GM19025 (cell line): ENCODE data around the gene ATP1A4.
"Not testable (repeated sequence)": the region's sequence is repeated elsewhere in the genome, so short reads cannot be mapped to it uniquely, and the experiment has no call there.

Experiments used
- ATAC-seq: cut with Tn5 transposase; IDR thresholded peaks from one replicate; pipeline ENCODE4 v1.9.1; 2021; ENCODE audit warnings: mild to moderate bottlenecking, low read depth, moderate library complexity; ENCODE audit not compliant: unreplicated experiment

Gene ATP1A4

DNA sequence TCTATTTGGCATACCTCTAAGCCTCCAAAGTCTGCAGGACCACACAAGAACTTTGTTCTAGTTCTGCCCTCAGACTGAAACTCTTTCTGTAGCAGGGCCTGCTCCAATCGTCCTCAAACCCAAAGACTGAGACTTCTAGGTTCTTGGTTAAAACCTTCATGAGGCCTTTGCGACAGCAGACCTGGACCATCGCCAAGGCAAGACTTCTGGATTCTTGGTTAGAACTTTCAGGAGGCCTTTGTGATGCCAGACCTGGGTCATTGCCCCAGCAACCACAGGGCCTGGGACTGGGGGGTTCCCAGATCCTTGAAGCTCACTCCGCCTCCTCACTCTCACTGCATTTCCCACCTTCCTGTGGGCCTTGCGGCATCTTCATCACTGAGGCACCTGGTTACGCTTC lies at the start of gene ATP1A4:
TSS of gene ATP1A4 (plus strand) at position 301 of the 400 bp plus-strand sequence. CDS start 438 bp downstream, outside the sequence.
- ATAC-seq: no peak

GRCh38 chr1:160101717-160102522 lies 49.5 kb upstream of the ATP1A4 start:
- no peak for ATAC-seq

DNA sequence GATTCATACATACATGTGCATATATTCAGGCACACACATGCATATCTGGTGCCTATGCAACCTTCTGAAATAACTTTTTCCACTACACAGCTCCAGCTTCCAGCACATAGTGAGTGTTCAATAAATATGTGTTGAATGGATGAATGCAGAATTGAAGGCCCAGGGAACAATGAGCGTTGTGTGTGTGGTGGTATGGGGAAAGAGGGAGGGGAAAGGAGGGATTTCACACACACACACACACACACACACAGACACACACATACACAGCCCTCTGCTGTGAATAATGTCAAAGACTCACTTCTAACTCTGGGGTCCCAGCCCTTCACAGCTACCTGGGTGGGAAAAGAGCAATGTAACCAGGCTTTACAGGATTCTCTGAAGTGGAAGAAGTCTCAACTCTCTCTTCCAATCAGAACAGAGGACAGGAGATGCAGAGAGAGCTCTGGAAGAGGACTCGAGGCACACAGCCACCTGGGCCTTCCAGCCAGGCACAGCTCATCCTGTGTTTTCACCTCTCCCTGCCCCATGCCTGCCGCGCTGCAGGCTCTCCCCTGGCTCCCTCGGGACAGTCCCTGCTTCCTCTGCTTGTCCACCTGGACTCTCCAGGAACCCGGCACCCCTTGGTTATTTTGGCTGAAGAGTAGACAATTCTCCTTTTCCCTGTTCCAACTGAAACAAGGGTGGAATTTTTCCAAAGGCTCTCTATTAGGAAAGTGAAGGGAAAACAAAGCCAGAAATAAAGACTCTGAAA lies 47.6 kb upstream of the ATP1A4 start:
- ATAC-seq: no peak

DNA sequence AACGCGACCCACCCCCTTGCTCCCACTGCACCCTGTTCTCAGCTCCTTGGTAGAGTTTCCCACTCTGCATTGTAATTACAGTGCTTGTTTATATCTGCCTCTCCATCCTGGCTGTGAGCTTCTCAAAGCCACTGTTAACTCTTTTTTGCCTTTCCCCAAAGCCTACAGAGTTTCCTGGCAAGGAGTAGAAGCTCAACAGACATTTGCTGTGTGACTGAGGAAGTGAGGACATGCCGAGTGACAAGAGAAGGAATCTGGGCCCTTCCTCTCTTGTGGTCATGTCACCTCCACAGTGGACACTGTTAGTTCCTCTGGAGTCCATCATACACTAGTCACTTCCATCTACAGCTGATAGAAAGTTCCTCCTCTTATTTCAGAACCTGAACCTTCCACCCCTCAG lies 46.9 kb upstream of the ATP1A4 start:
- ATAC-seq: no peak

GRCh38 chr1:160105155-160105554 lies 46.2 kb upstream of the ATP1A4 start:
- ATAC-seq: no peak

DNA sequence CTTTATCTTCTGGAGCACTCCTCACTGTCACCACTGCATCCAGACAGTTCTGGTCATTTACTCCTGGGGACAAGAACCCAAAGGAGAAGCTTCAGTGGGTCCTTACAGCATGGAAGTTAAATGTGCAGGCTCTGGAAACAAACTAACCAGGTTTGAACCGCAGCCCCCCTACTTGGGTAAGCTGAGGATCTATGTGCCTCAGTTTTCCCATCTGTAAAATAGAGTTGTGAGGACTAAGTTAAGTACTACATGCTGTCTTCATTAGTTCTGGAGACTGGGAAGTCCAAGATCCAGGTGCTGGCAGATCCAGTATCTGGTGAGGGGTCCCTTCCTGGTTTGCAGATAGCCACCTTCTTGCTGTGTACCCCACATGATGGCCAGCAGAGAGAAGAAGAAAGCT lies 43.9 kb upstream of the ATP1A4 start:
- no peak for ATAC-seq

- ATAC-seq: no peak
Observed at GRCh38 chr1:160108888-160109662, 42.3 kb upstream of the ATP1A4 start.

DNA sequence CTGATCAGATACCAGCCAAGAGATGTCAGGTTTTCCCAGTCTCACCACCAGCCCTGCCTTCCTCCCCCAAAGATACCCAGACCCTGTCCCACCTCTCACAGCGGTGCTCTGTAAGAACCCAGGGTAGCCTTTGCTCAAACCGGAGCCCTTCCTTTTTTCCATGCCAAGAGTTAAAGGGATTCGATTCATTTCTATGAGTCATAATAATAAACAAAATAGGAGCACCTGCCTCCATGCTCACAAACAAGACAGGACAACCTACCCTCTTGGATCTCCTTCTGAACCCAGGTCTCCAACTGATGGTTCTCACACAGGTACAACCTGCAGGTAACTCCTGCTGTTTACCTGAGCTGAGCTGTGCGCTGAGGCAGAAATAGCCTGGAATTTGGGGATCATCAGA lies 41.7 kb upstream of the ATP1A4 start:
- no peak for ATAC-seq

DNA sequence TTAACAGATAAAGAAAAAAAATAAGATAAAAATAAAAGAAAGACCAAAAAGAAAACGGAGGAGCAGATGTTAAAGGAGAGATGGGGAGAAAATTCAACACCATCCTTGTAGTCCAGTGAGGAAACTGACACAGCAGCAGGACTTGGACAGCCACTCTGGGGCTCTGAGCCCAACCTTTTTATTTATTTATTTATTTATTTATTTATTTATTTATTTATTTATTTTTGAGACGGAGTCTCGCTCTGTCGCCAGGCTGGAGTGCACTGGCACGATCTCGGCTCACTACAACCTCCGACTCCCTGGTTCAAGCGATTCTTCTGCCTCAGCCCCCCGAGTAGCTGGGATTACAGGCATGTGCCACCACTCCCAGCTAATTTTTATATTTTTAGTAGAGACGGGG lies 39.9 kb upstream of the ATP1A4 start:
- not testable (repeated sequence) for ATAC-seq

- no peak for ATAC-seq
Observed at GRCh38 chr1:160112357-160112756, 39.0 kb upstream of the ATP1A4 start.

DNA sequence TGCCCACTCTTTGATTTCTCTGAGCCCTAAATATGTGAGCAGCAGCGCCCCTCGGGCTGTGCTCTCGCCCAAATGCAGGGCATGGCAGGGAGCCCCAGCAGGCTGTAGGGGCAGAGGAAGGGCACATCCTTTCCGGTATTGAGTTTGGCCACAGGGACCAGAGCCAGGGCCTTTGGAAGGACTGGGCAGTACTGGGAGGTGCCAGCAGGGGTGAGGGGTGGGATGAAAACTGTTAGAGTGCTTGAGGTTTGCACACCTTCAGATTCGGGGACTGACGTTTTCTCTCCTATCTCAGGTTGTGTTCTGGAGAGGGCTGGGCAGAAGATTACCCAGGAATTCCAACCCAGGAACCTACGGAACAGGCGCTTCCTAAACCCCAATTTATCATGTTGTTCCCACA lies 38.0 kb upstream of the ATP1A4 start:
- ATAC-seq: no peak

GRCh38 chr1:160114085-160114484 lies 37.3 kb upstream of the ATP1A4 start:
- ATAC-seq: no peak

- ATAC-seq: no peak
Observed at GRCh38 chr1:160115545-160116282, 35.7 kb upstream of the ATP1A4 start, which contains the start of gene ATP1A2. Gene ATP1A2 (plus strand): TSS chr1:160115759. CDS start chr1:160115862, 103 bp downstream.

DNA sequence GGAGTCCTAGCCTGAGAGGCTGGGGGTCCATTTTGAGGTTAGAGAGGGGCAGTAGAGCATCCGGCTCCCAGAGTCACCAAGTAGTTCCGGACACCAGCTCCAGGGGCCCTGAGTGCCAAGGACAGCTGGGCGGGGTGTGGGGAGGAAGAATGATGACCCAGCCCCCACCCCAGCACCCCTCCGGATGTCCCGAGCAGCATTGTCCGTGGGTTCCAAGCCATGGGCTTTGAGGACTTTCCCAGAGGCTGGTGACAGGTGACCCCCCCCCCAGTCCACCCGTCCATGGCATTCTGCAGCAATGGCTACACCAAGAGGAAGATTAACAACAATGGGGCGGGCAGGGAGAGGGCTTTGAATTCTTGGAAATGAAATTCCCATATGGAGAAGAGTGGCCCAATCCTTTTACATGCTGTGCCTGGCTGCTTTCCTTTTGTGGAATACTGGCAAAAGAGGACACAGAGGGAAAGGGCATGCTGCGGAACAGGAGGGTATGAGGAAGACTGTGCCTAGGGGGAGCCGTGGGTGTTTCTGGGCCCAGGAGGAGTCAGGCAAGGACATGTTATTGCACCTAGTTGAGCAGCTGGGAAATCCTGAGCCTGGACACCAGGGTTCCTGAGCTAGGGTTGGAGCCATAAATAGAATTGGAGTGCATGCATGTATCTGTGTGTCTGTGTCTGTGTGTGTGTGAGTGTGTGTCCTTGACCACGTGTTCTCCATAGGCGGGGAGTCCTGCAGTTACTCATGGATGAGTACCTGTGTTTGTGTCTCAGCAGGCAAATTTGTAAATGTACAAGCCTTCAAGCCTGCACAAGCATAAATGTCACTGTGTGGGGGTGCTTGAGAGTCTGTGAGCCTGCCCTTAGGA lies 34.9 kb upstream of the ATP1A4 start:
- ATAC-seq: no peak

DNA sequence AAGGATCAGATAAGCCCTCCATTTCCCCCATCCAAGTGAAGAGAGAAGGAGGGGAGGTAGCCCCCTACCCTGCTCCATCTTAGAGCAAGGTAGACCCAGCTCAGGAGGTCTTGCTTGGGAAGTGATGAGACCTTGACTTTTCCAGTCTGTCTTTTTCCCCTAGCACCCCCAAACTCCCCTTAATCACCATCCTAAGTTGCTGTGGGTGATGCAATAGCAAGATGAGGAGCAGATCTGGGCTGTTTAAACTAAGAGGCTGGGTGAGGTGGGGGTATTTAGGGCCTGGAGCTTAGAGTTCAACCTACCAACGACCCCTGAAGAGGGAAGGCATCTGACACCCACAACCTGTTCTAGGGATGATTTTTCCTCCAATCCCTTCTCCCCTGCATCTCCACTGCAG lies 34.1 kb upstream of the ATP1A4 start:
- no peak for ATAC-seq

GRCh38 chr1:160117709-160118183 lies 33.7 kb upstream of the ATP1A4 start:
- no peak for ATAC-seq

GRCh38 chr1:160118928-160119327 lies 32.5 kb upstream of the ATP1A4 start:
- ATAC-seq: no peak

GRCh38 chr1:160120797-160121196 lies 30.6 kb upstream of the ATP1A4 start:
- ATAC-seq: no peak

DNA sequence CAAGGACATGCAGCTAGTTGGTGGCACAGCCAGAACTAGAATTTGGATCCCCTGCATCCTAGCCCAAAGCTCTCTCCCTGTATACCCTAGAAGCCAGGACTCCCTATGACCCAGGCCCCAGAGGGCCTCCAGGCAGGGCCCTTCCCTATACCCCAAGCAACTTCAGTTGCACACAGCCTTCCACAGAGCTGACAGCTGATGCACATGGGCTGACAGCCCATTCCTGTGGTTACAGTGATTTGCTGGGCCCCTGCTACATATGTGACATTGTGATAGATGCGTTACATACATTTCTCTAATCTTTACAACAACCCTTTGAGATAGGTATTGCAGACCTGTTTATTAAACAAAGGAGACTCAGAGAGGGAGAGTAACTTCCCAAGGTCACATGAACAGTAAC lies 30.0 kb upstream of the ATP1A4 start:
- ATAC-seq: no peak
